Upper lobe of left lung (tissue), 6 donors: Measurements from ENCODE around the gene PRKG1. TPM values are rescaled to one million over a fixed set of nuclear protein-coding genes. Genes with fewer than 3 reads are reported as not detected.

Experiments used
- ATAC-seq, 2 donors: fragments of 200-7000 bp; cut with Tn5 transposase; one replicate each; pipeline ENCODE4 v1.9.1; 2022; ENCODE audit warnings: mild to moderate bottlenecking in 2 of 2, moderate library complexity in 2 of 2; ENCODE audit not compliant: low FRiP score in 2 of 2
- DNase-seq, 2 donors: peaks; one replicate each; pipeline ENCODE4 v3.0.0-alpha.2; 2019 to 2020
- H3K27ac ChIP-seq, 4 donors: fragments of 200-600 bp; sonication (generic); one replicate each; pipeline ENCODE4 v1.5.1; 2016 to 2019
- H3K27me3 ChIP-seq, 4 donors: fragments of 200-600 bp; sonication (generic); one replicate each; pipeline ENCODE4 v1.5.1; 2017 to 2019
- H3K36me3 ChIP-seq, 4 donors: fragments of 200-600 bp; sonication (generic); one replicate each; pipeline ENCODE4 v1.5.1; 2016 to 2019
- H3K4me1 ChIP-seq, 4 donors: fragments of 200-600 bp; sonication (generic); one replicate each; pipeline ENCODE4 v1.5.1; 2018 to 2019
- H3K4me3 ChIP-seq, 4 donors: fragments of 200-600 bp; sonication (generic); one replicate each; pipeline ENCODE4 v1.5.1; 2017 to 2019; ENCODE audit warnings: mild to moderate bottlenecking in 2 of 4, moderate library complexity in 1 of 4
- H3K9me3 ChIP-seq, 4 donors: fragments of 200-600 bp; sonication (generic); one replicate each; pipeline ENCODE4 v1.5.1; 2018 to 2019
- CTCF ChIP-seq, 6 experiments: fragments of 450-650 bp in 4 of 6; fragments of 200-600 bp in 2 of 6; sonication (generic) in 2 of 6; IDR thresholded peaks; one replicate each; pipeline ENCODE4 v1.5.1; 2016 to 2019; ENCODE audit warnings: antibody characterized with exemption in 6 of 6
- EP300 ChIP-seq, 4 donors: sonication (generic); formaldehyde crosslinking; IDR thresholded peaks; one replicate each; pipeline ENCODE4 v1.5.1; 2017; ENCODE audit warnings: antibody characterized with exemption in 4 of 4, control low read depth in 2 of 4
- POLR2A ChIP-seq, 4 donors: fragments of 450-650 bp; IDR thresholded peaks; one replicate each; pipeline ENCODE4 v1.5.1; 2016 to 2017; ENCODE audit warnings: antibody characterized with exemption in 4 of 4, mild to moderate bottlenecking in 2 of 4
- POLR2AphosphoS5 ChIP-seq, 2 donors: sonication (generic); formaldehyde crosslinking; IDR thresholded peaks; one replicate each; pipeline ENCODE4 v1.5.1; 2017; ENCODE audit warnings: antibody characterized with exemption in 2 of 2
- WGBS, 2 donors: methylation state at CpG; one replicate each; pipeline ENCODE4 v1.1.5; 2017 to 2018; 5-methylcytosine and 5-hydroxymethylcytosine counted together
- total RNA-seq, 6 donors: library from RNA; depleted of rRNA in 4 of 6; stranded (reverse); fragments of >200 nt in 4 of 6; gene quantifications; one replicate each; pipeline versions ENCODE4 v1.1.0 to v1.2.1, GENCODE V29; 2016 to 2021
- donor health status: DM: no; HTN: no; CAD: no; lungs with moderate emphysema.
- donor health status: DM: no; HTN: yes; CAD: no; lungs with severe emphysema.

The PRKG1 gene
- total RNA-seq, 6 donors from 2014 or later = 12.9 to 43.0 (median 25.0) TPM

- 96 to 100% methylated on average over 1 of the region's 1 CpG for WGBS, 2 donors
- no peak for TF ChIP-seq POLR2AphosphoS5 (IDR thresholded peaks at IDR 0.05)
- TF ChIP-seq EP300 (IDR thresholded peaks at IDR 0.05) = no peak
- no peak for TF ChIP-seq CTCF (IDR thresholded peaks at IDR 0.05)
- TF ChIP-seq POLR2A (IDR thresholded peaks at IDR 0.05) = no peak
These were observed 38.7 kb downstream of the PRKG1 start for GRCh38 chr10:51113007-51113406.

GRCh38 chr10:51117053-51117660, 42.9 kb downstream of the PRKG1 start:
- Histone ChIP-seq H3K27me3 (no peaks in the 10 kb centered on the region), H3K9me3 (no peaks in the 10 kb centered on the region), H3K36me3 (no peaks in the 10 kb centered on the region), H3K4me1 (no peaks in the 10 kb centered on the region), H3K27ac (no peak overlapping the region), H3K4me3 (no peak overlapping the region)
- DNase-seq (no peak), ATAC-seq (no peak)
- 77 to 93% methylated on average over 3 of the region's 3 CpGs for WGBS, 2 donors
- TF ChIP-seq EP300 (IDR thresholded peaks at IDR 0.05) (no peak), CTCF (IDR thresholded peaks at IDR 0.05) (no peak), POLR2A (IDR thresholded peaks at IDR 0.05) (no peak), POLR2AphosphoS5 (IDR thresholded peaks at IDR 0.05) (no peak)

More at GRCh38 chr10:51113007-51113406, 38.7 kb downstream of the PRKG1 start:
- Histone ChIP-seq H3K9me3 (no peaks in the 10 kb centered on the region), H3K27ac (no peak overlapping the region), H3K27me3 (no peaks in the 10 kb centered on the region), H3K4me1 (peaks cover 0 to 3% (median 0%) of the 10 kb centered on the region in 4 donors), H3K36me3 (no peaks in the 10 kb centered on the region), H3K4me3 (no peak overlapping the region)
- no peak for ATAC-seq
- DNase-seq = no peak

GRCh38 chr10:51117794-51118193, 43.5 kb downstream of the PRKG1 start:
- Histone ChIP-seq H3K9me3 (no peaks in the 10 kb centered on the region), H3K36me3 (no peaks in the 10 kb centered on the region), H3K27me3 (no peaks in the 10 kb centered on the region), H3K4me1 (no peaks in the 10 kb centered on the region), H3K27ac (no peak overlapping the region), H3K4me3 (no peak overlapping the region)
- WGBS, 2 donors = 57 to 76% methylated on average over 1 of the region's 1 CpG
- TF ChIP-seq POLR2A (IDR thresholded peaks at IDR 0.05) = no peak
- no peak for TF ChIP-seq CTCF (IDR thresholded peaks at IDR 0.05)
- TF ChIP-seq POLR2AphosphoS5 (IDR thresholded peaks at IDR 0.05) = no peak
- TF ChIP-seq EP300 (IDR thresholded peaks at IDR 0.05) = no peak
- no peak for ATAC-seq
- no peak for DNase-seq

- no peaks in the 10 kb centered on the region for H3K27me3 ChIP-seq
- ATAC-seq (no peak), DNase-seq (no peak)
- H3K4me3 ChIP-seq = no peak overlapping the region
- TF ChIP-seq POLR2AphosphoS5 (IDR thresholded peaks at IDR 0.05) (no peak), POLR2A (IDR thresholded peaks at IDR 0.05) (no peak), CTCF (IDR thresholded peaks at IDR 0.05) (no peak), EP300 (IDR thresholded peaks at IDR 0.05) (no peak)
- H3K27ac ChIP-seq = no peak overlapping the region
- no peaks in the 10 kb centered on the region for H3K9me3 ChIP-seq
- WGBS, 2 donors = 82 to 85% methylated on average over 1 of the region's 1 CpG
- no peaks in the 10 kb centered on the region for H3K4me1 ChIP-seq
- no peaks in the 10 kb centered on the region for H3K36me3 ChIP-seq
These were observed 45.2 kb downstream of the PRKG1 start for GRCh38 chr10:51119441-51119840.

- whole genome bisulfite sequencing, 2 donors = 98 to 100% methylated on average over 4 of the region's 4 CpGs
- TF ChIP-seq EP300 (IDR thresholded peaks at IDR 0.05) = no peak
- TF ChIP-seq CTCF (IDR thresholded peaks at IDR 0.05) = no peak
- TF ChIP-seq POLR2AphosphoS5 (IDR thresholded peaks at IDR 0.05) = no peak
- no peak for TF ChIP-seq POLR2A (IDR thresholded peaks at IDR 0.05)
- H3K4me1 ChIP-seq = no peaks in the 10 kb centered on the region
- H3K9me3 ChIP-seq = no peaks in the 10 kb centered on the region
- ATAC-seq (no peak), DNase-seq (no peak)
- no peak overlapping the region for H3K27ac ChIP-seq
- H3K4me3 ChIP-seq = no peak overlapping the region
- no peaks in the 10 kb centered on the region for H3K27me3 ChIP-seq
- H3K36me3 ChIP-seq = no peaks in the 10 kb centered on the region
These were observed 47.6 kb downstream of the PRKG1 start for GRCh38 chr10:51121861-51122260.
